ENCODE results near the gene TMEM171. TPM values are rescaled to one million over a fixed set of nuclear protein-coding genes. Genes with fewer than 3 reads are reported as not detected.

TMEM171 gene
- total and polyA plus RNA-seq, 9 of the 15 experiments (the other 6 are each of a cell fraction or from before 2014, with no cell fraction given) = 0.08 TPM; not detected in 8

DNA sequence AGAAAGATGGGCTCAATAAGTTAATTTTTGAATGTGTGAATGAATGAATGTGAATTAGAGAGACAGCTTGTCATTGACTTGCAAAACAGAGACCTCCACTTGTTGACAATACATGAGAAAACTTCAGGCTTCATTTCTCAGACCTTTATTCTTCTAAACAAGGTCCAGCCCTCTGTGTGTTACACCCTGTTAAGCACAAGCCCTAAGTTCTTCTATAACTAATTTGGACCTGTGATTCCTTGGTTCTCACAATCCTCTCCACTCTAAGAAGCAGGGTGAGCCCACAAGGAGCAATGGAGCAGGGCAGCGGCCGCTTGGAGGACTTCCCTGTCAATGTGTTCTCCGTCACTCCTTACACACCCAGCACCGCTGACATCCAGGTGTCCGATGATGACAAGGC is 52.6 kb downstream of the TMEM171 start, which contains the start of gene TMEM174:
TMEM174 (plus strand) TSS at position 243 of the 400 bp plus-strand sequence; CDS start at position 294, 51 bp downstream.
- DNase-seq (ENCODE audit: extremely low read depth in 1 of 4, low spot score in 3 of 4) = no peak
- H3K4me3 ChIP-seq = no peak within 1 kb of the TSS
- peaks cover 15 to 26% of the 10 kb centered on the region in 2 experiments; a peak in 4 of 5 replicates for H3K27me3 ChIP-seq (ENCODE audit: control insufficient read depth in 2 of 2, insufficient read depth in 2 of 2, low read length in 2 of 2)
- intact Hi-C loops (cut with micrococcal nuclease) = no loop called here
- TF ChIP-seq, protein P1, sequence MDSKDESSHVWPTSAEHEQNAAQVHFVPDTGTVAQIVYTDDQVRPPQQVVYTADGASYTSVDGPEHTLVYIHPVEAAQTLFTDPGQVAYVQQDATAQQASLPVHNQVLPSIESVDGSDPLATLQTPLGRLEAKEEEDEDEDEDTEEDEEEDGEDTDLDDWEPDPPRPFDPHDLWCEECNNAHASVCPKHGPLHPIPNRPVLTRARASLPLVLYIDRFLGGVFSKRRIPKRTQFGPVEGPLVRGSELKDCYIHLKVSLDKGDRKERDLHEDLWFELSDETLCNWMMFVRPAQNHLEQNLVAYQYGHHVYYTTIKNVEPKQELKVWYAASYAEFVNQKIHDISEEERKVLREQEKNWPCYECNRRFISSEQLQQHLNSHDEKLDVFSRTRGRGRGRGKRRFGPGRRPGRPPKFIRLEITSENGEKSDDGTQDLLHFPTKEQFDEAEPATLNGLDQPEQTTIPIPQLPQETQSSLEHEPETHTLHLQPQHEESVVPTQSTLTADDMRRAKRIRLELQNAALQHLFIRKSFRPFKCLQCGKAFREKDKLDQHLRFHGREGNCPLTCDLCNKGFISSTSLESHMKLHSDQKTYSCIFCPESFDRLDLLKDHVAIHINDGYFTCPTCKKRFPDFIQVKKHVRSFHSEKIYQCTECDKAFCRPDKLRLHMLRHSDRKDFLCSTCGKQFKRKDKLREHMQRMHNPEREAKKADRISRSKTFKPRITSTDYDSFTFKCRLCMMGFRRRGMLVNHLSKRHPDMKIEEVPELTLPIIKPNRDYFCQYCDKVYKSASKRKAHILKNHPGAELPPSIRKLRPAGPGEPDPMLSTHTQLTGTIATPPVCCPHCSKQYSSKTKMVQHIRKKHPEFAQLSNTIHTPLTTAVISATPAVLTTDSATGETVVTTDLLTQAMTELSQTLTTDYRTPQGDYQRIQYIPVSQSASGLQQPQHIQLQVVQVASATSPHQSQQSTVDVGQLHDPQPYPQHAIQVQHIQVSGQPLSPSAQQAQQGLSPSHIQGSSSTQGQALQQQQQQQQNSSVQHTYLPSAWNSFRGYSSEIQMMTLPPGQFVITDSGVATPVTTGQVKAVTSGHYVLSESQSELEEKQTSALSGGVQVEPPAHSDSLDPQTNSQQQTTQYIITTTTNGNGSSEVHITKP (IDR thresholded peaks at IDR 0.05; ENCODE audit: partially characterized antibody) = no peak
- TF ChIP-seq EGR1 (conservative IDR thresholded peaks at IDR 0.05) = no peak
- no peak for TF ChIP-seq CBX5 (IDR thresholded peaks at IDR 0.05; ENCODE audit: borderline replicate concordance, low read depth)
- no peak for TF ChIP-seq NCOA6 (IDR thresholded peaks at IDR 0.05)
- TF ChIP-seq E2F3 (CRISPR knock-in tag; IDR thresholded peaks at IDR 0.05) = no peak
- TF ChIP-seq HNRNPH1 (optimal IDR thresholded peaks at IDR 0.05; ENCODE audit: low read depth, low read length) = no peak
- TF ChIP-seq, protein P2, sequence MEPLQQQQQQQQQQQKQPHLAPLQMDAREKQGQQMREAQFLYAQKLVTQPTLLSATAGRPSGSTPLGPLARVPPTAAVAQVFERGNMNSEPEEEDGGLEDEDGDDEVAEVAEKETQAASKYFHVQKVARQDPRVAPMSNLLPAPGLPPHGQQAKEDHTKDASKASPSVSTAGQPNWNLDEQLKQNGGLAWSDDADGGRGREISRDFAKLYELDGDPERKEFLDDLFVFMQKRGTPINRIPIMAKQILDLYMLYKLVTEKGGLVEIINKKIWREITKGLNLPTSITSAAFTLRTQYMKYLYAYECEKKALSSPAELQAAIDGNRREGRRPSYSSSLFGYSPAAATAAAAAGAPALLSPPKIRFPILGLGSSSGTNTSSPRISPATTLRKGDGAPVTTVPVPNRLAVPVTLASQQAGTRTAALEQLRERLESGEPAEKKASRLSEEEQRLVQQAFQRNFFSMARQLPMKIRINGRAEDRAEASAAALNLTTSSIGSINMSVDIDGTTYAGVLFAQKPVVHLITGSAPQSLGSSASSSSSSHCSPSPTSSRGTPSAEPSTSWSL (CRISPR knock-in tag; IDR thresholded peaks at IDR 0.05; ENCODE audit: borderline replicate concordance) = no peak
- no peak for TF ChIP-seq YBX1 (IDR thresholded peaks at IDR 0.05)
- TF ChIP-seq CHD1 (IDR thresholded peaks at IDR 0.05; ENCODE audit: low read length) = no peak
- TF ChIP-seq XRCC5 (IDR thresholded peaks at IDR 0.05; ENCODE audit: low read depth, low read length) = no peak
- no peak for TF ChIP-seq ILF3 (IDR thresholded peaks at IDR 0.05; ENCODE audit: borderline replicate concordance)
- no peak for TF ChIP-seq SMARCA4 (IDR thresholded peaks at IDR 0.05)
- no peak for TF ChIP-seq ELF2 (CRISPR knock-in tag; IDR thresholded peaks at IDR 0.05)
- H3K79me2 ChIP-seq (ENCODE audit: control insufficient read depth, insufficient read depth, low read length) = no peaks in the 10 kb centered on the region
- no peak within 1 kb of the TSS for H3K4me2 ChIP-seq (ENCODE audit: insufficient read depth, low read length)
- H3K27ac ChIP-seq (ENCODE audit: extremely low read depth, low read depth, low read length) = no peak within 1 kb of the TSS
- ChIA-PET CTCF (ENCODE audit: low intra/inter-chr PET ratio) (no interaction called here), POLR2A (interaction anchor here (0.7 kb wide), 1 partner anchor 1720 kb away, joined by 3 read pairs; no protein-coding TSS in a partner anchor)
- H3K9me3 ChIP-seq (replicated peaks; ENCODE audit: control insufficient read depth, insufficient read depth, low read depth, low read length) = no peaks in the 10 kb centered on the region
- H3K9ac ChIP-seq (ENCODE audit: insufficient read depth in 1 of 2, low read depth in 2 of 2, low read length in 2 of 2) = no peak within 1 kb of the TSS
- WGBS (ENCODE audit: insufficient coverage, low coverage, missing lambda C conversion rate) = 3% methylated on average over 5 of the region's 5 CpGs
- in situ Hi-C loops (cut with MboI) = no loop called here
- no peak for ATAC-seq
- no peak for FAIRE-seq
- H3K9me1 ChIP-seq (ENCODE audit: control insufficient read depth, insufficient read depth, low read length) = no peaks in the 10 kb centered on the region
- BruUV-seq (replicated peaks) = no TSS peak
- no peaks in the 10 kb centered on the region for H4K20me1 ChIP-seq (replicated peaks; ENCODE audit: control insufficient read depth, insufficient read depth, low read length)
- no peak within 1 kb of the TSS for H2AFZ ChIP-seq (ENCODE audit: low read depth, low read length)
- no peaks in the 10 kb centered on the region for H3K36me3 ChIP-seq (ENCODE audit: control insufficient read depth, insufficient read depth, low read length)
- H3K4me1 ChIP-seq (replicated peaks in 1 of 2; ENCODE audit: control insufficient read depth in 2 of 2, insufficient read depth in 2 of 2, low read length in 2 of 2) = no peaks in the 10 kb centered on the region
